CD14-positive monocyte (primary cell): ENCODE measurements around the gene TMOD4. TPM values are rescaled to one million over a fixed set of nuclear protein-coding genes. Genes with fewer than 3 reads are reported as not detected.

ENCODE experiments used
- DNase-seq, 3 donors: peaks; one replicate each; pipeline ENCODE4 v3.0.0-alpha.2; 2011 to 2022
- H2AFZ ChIP-seq: 2 replicates; pipeline ENCODE4 v1.6.0; 2012; ENCODE audit warnings: mild to moderate bottlenecking, low read depth, low read length, inconsistent platforms; ENCODE audit not compliant: insufficient read depth, poor library complexity, severe bottlenecking
- H3K27ac ChIP-seq, 2 donors: 1 replicate in 1 of 2; 2 replicates in 1 of 2; pipeline ENCODE4 v1.5.1; 2012 to 2013; ENCODE audit warnings: low read length in 2 of 2, control low read depth in 1 of 2, inconsistent platforms in 1 of 2, low read depth in 1 of 2, mild to moderate bottlenecking in 1 of 2
- H3K27me3 ChIP-seq, 2 donors: one replicate each; pipeline versions ENCODE4 v1.6.0 to v1.6.1; 2011 to 2013; ENCODE audit warnings: low read length in 2 of 2; ENCODE audit not compliant: control insufficient read depth in 2 of 2, insufficient read depth in 2 of 2
- H3K36me3 ChIP-seq, 2 donors: replicated peaks in 1 of 2; 1 replicate in 1 of 2; 2 replicates in 1 of 2; pipeline versions ENCODE4 v1.5.1 to v1.6.1; 2012 to 2013; ENCODE audit warnings: low read length in 2 of 2, control low read depth in 1 of 2, inconsistent platforms in 1 of 2, mild to moderate bottlenecking in 1 of 2; ENCODE audit not compliant: insufficient read depth in 2 of 2, control insufficient read depth in 1 of 2
- H3K4me1 ChIP-seq, 2 donors: 1 replicate in 1 of 2; 2 replicates in 1 of 2; pipeline versions ENCODE4 v1.5.1 to v1.6.1; 2012 to 2013; ENCODE audit warnings: low read length in 2 of 2, control low read depth in 1 of 2, inconsistent platforms in 1 of 2, mild to moderate bottlenecking in 1 of 2, moderate library complexity in 1 of 2; ENCODE audit not compliant: insufficient read depth in 2 of 2, control insufficient read depth in 1 of 2
- H3K4me2 ChIP-seq: replicated peaks from 2 replicates; pipeline ENCODE3; 2012; ENCODE audit warnings: low read length, moderate library complexity, mild to moderate bottlenecking; ENCODE audit not compliant: poor library complexity, severe bottlenecking; ENCODE audit errors: extremely low read depth
- H3K4me3 ChIP-seq, 3 experiments: fragments of 200-600 bp in 1 of 3; sonication (generic) in 1 of 3; replicated peaks in 1 of 3; 1 replicate in 2 of 3; 2 replicates in 1 of 3; pipeline ENCODE4 v1.5.1; 2011 to 2013; ENCODE audit warnings: low read length in 3 of 3, mild to moderate bottlenecking in 3 of 3, control low read depth in 2 of 3, low read depth in 2 of 3, inconsistent platforms in 1 of 3, moderate library complexity in 1 of 3
- H3K79me2 ChIP-seq: 2 replicates; pipeline ENCODE4 v1.6.0; 2012; ENCODE audit warnings: mild to moderate bottlenecking, control low read depth, inconsistent platforms, low read length, moderate library complexity; ENCODE audit not compliant: insufficient read depth
- H3K9ac ChIP-seq: 2 replicates; pipeline ENCODE4 v1.6.0; 2017; ENCODE audit warnings: low read length, mild to moderate bottlenecking; ENCODE audit not compliant: insufficient read depth, poor library complexity, severe bottlenecking
- H3K9me3 ChIP-seq, 2 donors: replicated peaks in 1 of 2; 1 replicate in 1 of 2; 2 replicates in 1 of 2; pipeline versions ENCODE4 v1.5.1 to v1.6.1; 2012 to 2013; ENCODE audit warnings: low read length in 2 of 2, control low read depth in 1 of 2; ENCODE audit not compliant: control insufficient read depth in 1 of 2, insufficient read depth in 1 of 2
- H4K20me1 ChIP-seq: 2 replicates; pipeline ENCODE4 v1.6.0; 2012; ENCODE audit warnings: mild to moderate bottlenecking, low read length, control low read depth, moderate library complexity; ENCODE audit not compliant: insufficient read depth
- H3K27ac Mint-ChIP-seq, 7 donors: one replicate each; pipeline ENCODE4 v1.8.0; 2020; ENCODE audit warnings: mild to moderate bottlenecking in 7 of 7, mixed read lengths in 7 of 7, moderate library complexity in 6 of 7, inconsistent platforms in 2 of 7
- H3K27me3 Mint-ChIP-seq, 3 donors: one replicate each; pipeline ENCODE4 v1.8.0; 2021 to 2022; ENCODE audit warnings: low read depth in 3 of 3, mild to moderate bottlenecking in 3 of 3, mixed read lengths in 3 of 3, moderate library complexity in 3 of 3, inconsistent platforms in 1 of 3
- H3K36me3 Mint-ChIP-seq, 2 donors: one replicate each; pipeline ENCODE4 v1.8.0; 2020; ENCODE audit warnings: mixed read lengths in 2 of 2, inconsistent platforms in 1 of 2, mild to moderate bottlenecking in 1 of 2
- H3K4me1 Mint-ChIP-seq: one replicate; pipeline ENCODE4 v1.8.0; 2020; ENCODE audit warnings: mild to moderate bottlenecking, mixed read lengths
- H3K4me3 Mint-ChIP-seq, 2 donors: one replicate each; pipeline ENCODE4 v1.8.0; 2020; ENCODE audit warnings: mild to moderate bottlenecking in 2 of 2, mixed read lengths in 2 of 2, moderate library complexity in 1 of 2
- H3K9me3 Mint-ChIP-seq, 7 donors: one replicate each; pipeline ENCODE4 v1.8.0; 2020 to 2022; ENCODE audit warnings: mixed read lengths in 7 of 7, mild to moderate bottlenecking in 6 of 7, moderate library complexity in 6 of 7, inconsistent platforms in 2 of 7
- WGBS: methylation state at CpG from one replicate; pipeline ENCODE4 v1.1.5; 2013; ENCODE audit warnings: missing lambda C conversion rate; ENCODE audit not compliant: insufficient coverage; 5-methylcytosine and 5-hydroxymethylcytosine counted together
- intact Hi-C, 2 donors: fragments of 100-400 bp; cut with micrococcal nuclease; formaldehyde crosslinking; loops; one replicate each; pipeline versions ENCODE4 v1.15.0 to v1.15.1; 2023
- polyA plus RNA-seq, 3 donors: library from polyadenylated mRNA; depleted of rRNA in 1 of 3; unstranded in 2 of 3; stranded (reverse) in 1 of 3; fragments of 300-500 nt in 2 of 3; fragments of >200 nt in 1 of 3; fragmentation: Illumina TruSeq in 2 of 3; gene quantifications; 1 replicate in 2 of 3; 2 replicates in 1 of 3; pipeline ENCODE4 v1.2.3, GENCODE V29; 2012 to 2021
- TF ChIP-seq, protein P1 (sequence below): fragments of 200-600 bp; IDR thresholded peaks from one replicate; pipeline ENCODE4 v1.8.0; 2022; ENCODE audit warnings: antibody characterized with exemption, mild to moderate bottlenecking

The TMOD4 gene
- polyA plus RNA-seq, 3 donors: 2.0 TPM; not detected in 2

DNA sequence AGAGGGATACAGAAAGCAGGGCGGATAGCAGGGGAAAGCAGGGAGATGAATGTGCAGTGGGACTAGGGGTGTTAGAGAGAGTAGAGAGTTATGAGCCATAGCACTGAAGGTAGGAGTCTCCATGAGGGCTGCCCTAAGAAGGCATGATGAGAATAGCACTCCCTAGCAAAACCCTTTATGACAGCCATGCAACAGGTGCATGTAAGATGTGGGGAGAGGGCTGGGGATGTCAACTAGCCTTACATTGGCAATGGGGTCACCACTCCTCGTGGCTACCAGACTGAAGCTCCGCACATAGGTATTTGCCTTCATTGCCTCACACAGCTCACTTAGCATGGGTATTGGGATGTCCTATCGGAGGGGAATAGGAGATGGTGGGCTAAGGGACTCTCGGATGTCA lies 4.6 kb downstream of the TMOD4 start:
- Histone ChIP-seq H3K27ac (no peak overlapping the region), H3K4me2 (no peak overlapping the region), H4K20me1 (no peaks in the 10 kb centered on the region), H3K27me3 (no peaks in the 10 kb centered on the region), H3K9me3 (no peaks in the 10 kb centered on the region), H3K79me2 (peaks cover 13% of the 10 kb centered on the region), H3K9ac (no peak overlapping the region), H2AFZ (no peak overlapping the region), H3K4me3 (no peak overlapping the region), H3K36me3 (peaks cover 68 to 85% of the 10 kb centered on the region in 2 donors), H3K4me1 (peaks cover 14 to 20% of the 10 kb centered on the region in 2 donors)
- Mint-ChIP-seq H3K4me1 (peaks cover 21% of the 10 kb centered on the region), H3K27ac (peak overlapping the region in 2 of 7 donors; percentile 1 to 6), H3K27me3 (peaks cover 0 to 1% (median 0%) of the 10 kb centered on the region in 3 donors), H3K4me3 (no peak overlapping the region), H3K36me3 (peaks cover 64 to 78% of the 10 kb centered on the region in 2 donors), H3K9me3 (no peaks in the 10 kb centered on the region)
- WGBS: 92% methylated on average over 1 of the region's 5 CpGs
- intact Hi-C loops: no loop called here
- DNase-seq: no peak
- TF ChIP-seq, protein P1, sequence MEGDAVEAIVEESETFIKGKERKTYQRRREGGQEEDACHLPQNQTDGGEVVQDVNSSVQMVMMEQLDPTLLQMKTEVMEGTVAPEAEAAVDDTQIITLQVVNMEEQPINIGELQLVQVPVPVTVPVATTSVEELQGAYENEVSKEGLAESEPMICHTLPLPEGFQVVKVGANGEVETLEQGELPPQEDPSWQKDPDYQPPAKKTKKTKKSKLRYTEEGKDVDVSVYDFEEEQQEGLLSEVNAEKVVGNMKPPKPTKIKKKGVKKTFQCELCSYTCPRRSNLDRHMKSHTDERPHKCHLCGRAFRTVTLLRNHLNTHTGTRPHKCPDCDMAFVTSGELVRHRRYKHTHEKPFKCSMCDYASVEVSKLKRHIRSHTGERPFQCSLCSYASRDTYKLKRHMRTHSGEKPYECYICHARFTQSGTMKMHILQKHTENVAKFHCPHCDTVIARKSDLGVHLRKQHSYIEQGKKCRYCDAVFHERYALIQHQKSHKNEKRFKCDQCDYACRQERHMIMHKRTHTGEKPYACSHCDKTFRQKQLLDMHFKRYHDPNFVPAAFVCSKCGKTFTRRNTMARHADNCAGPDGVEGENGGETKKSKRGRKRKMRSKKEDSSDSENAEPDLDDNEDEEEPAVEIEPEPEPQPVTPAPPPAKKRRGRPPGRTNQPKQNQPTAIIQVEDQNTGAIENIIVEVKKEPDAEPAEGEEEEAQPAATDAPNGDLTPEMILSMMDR: no peak

GRCh38 chr1:151167116-151167515 lies 8.7 kb downstream of the TMOD4 start:
- peaks cover 20 to 21% of the 10 kb centered on the region in 2 donors for H3K4me1 ChIP-seq
- intact Hi-C loops: loop anchor here (2.0 to 10.0 kb wide), 4 partner anchors 34 to 445 kb away; partner anchors contain the start of genes MINDY1 (in 2 of the 2), PRUNE1 (in 2 of the 2) and SNX27 (in 1 of the 2)
- TF ChIP-seq, protein P1: no peak
- H3K4me3 ChIP-seq: peak overlapping the region in 1 of 3 experiments; percentile 91
- H3K4me1 Mint-ChIP-seq: peaks cover 36% of the 10 kb centered on the region
- H3K36me3 ChIP-seq: peaks cover 56 to 75% of the 10 kb centered on the region in 2 donors
- peak overlapping the region in 3 of 7 donors; percentile 12 to 95 (median 40) for H3K27ac Mint-ChIP-seq
- peaks cover 54 to 70% of the 10 kb centered on the region in 2 donors for H3K36me3 Mint-ChIP-seq
- peak overlapping the region; percentile 96 for H3K4me2 ChIP-seq
- H3K27me3 Mint-ChIP-seq: peaks cover 0 to 1% (median 0%) of the 10 kb centered on the region in 3 donors
- H3K27me3 ChIP-seq: no peaks in the 10 kb centered on the region
- no peaks in the 10 kb centered on the region for H3K9me3 ChIP-seq
- peak overlapping the region; percentile 95 to 97 for H3K4me3 Mint-ChIP-seq
- H3K79me2 ChIP-seq: peaks cover 29% of the 10 kb centered on the region
- WGBS: 83% methylated on average over 1 of the region's 6 CpGs
- peaks cover 35% of the 10 kb centered on the region for H4K20me1 ChIP-seq
- no peak for DNase-seq
- H3K9ac ChIP-seq: no peak overlapping the region
- no peaks in the 10 kb centered on the region for H3K9me3 Mint-ChIP-seq
- peak overlapping the region; percentile 88 for H2AFZ ChIP-seq
- no peak overlapping the region for H3K27ac ChIP-seq
